ENCODE measurements around the gene CDKL4. TPM values are rescaled to one million over a fixed set of nuclear protein-coding genes. Genes with fewer than 3 reads are reported as not detected.
"Not testable (repeated sequence)": the region's sequence is repeated elsewhere in the genome, so short reads cannot be mapped to it uniquely, and the experiment has no call there.

Gene CDKL4
- under 1 TPM; 0.45 to 0.80 (median 0.73) TPM for polyA plus RNA-seq (ENCODE audit: insufficient read length in 4 of 4)

GRCh38 chr2:39243469-39244123, at the start of gene CDKL4:
CDKL4 (minus strand) TSS chr2:39243970.
- no peak for DNase-seq (ENCODE audit: low read depth in 4 of 4, low spot score in 3 of 4)

DNA sequence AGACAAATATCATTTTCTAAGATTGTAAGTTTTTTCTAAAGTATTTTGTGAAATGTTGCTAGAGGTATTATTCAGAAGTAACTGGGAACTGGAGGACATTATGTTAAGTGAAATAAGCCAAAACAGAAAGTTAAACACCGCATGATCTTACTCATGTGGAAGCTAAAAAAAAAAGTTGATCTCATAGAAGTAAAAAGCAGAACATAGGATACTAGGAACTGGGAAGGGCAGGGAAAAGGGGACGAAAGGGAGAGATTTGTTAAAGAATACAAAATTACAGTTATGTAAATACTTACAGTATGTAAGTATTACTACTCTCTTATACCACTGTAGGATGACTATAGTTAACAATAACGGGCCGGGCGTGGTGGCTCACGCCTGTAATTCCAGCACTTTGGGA, 46.7 kb upstream of the CDKL4 start:
- no peak for DNase-seq (ENCODE audit: low read depth in 4 of 4, low spot score in 3 of 4)

DNA sequence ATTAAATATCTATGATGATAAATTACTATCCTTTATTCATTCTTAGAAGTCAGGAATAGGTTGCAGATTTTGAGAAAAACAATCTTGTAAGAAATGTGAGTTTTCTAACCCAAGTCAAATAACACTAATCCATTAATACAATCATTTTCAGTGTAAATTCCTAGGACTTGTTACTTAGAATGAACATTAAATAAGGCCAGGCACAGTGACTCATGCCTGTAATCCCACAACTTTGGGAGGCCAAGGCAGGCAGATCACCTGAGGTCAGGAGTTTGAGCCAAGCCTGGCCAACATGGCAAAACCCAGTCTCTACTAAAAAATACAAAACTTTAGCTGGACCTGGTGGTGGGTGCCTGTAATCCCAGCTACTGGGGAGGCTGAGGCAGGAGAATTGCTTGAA, 45.8 kb upstream of the CDKL4 start:
- no peak for DNase-seq (ENCODE audit: low read depth in 4 of 4, low spot score in 3 of 4)

DNA sequence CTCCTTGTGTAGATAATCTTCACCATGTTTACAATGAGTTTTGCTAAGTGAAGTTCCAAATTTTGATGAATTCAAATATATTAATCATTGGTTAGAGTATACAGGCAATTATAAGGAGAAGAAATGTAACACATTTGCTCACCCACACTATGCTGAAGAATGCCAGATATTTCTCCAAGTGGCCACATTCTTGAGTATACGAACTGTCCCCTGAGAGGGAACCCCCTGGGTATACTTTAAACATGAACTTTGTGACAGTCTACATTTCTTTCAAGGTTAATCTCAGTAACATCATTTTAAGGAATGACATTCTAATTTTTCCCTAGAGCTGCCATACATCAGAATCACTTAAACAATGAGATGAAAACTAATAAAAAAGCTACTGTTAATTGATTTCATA, 39.8 kb upstream of the CDKL4 start:
- no peak for DNase-seq (ENCODE audit: low read depth in 4 of 4, low spot score in 3 of 4)

- DNase-seq (ENCODE audit: low read depth in 4 of 4, low spot score in 3 of 4), result no peak
Measured at GRCh38 chr2:39281391-39281790, 37.6 kb upstream of the CDKL4 start.

DNA sequence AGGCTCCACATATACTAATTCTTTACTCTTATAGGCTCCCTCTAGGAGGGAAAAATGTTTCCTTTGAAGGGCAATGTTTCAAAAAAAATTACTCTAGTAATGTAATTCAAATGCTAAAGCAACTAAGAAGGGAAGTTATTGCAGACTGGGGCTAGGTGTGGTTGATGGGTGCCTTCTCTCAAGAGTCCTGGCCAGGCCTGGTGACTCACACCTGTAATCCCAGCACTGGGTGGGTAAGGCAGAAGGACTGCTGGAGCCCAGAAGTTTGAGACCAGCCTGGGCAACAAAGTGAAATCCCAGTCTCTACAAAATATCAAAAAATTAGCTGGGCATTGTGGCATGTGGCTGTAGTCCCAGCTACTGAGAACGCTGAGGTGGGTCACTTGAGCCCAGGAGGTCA, 31.2 kb upstream of the CDKL4 start:
- no peak for DNase-seq (ENCODE audit: low read depth in 4 of 4, low spot score in 3 of 4)

GRCh38 chr2:39269941-39270340, 26.2 kb upstream of the CDKL4 start:
- DNase-seq (ENCODE audit: low read depth in 4 of 4, low spot score in 3 of 4), result no peak

GRCh38 chr2:39266916-39267434, 23.2 kb upstream of the CDKL4 start:
- no peak for DNase-seq (ENCODE audit: low read depth in 4 of 4, low spot score in 3 of 4)

DNA sequence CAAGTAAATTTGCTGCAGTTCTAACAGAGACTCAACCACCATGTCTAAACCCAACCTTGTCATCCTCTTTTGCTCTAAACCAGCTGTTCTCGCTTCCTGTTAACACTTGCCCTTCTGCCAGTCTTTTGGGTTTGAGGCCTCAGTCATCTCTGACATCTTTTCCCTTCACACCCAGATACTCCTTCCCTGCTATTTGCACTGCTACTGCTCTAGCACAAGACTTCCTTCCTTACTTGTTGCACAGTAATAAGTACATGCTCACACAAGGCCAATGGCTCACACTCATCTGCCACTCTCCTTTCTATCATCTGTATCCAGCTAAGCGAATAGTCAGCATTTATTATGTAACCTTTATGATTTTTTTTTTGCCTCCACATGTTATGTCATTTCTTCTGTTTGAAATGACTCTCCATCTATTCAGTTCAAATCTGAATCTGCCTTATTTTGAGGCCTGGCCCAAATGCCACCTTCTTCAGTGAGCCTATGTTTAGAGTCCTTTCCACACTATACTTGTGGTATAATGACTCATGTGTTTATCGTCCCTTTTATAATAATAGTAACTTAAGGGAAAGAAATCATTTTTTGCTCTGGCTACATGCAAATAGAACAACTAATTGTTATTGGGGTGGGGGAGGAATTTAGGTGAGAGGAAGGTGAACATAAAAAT, 22.5 kb upstream of the CDKL4 start:
- no peak for DNase-seq (ENCODE audit: low read depth in 4 of 4, low spot score in 3 of 4)

DNA sequence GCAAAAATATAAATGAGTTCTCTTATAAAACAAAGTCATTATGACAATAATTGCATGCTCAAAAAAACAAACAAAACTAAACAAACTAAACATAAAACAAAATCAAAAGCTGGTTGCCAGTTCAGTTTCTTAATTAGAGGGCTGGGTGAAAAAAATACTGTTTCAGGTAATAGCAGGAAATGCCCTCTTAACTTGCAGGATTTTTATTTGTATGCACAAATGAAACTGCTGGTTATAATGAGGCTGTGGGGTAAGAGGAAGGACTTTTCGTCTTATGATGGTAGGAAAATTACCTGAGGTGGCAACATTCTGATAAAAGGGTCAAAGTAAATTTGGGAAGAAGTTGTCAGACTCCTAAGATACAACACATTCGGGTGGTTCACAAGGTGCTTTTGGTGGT, 21.5 kb upstream of the CDKL4 start:
- no peak for DNase-seq (ENCODE audit: low read depth in 4 of 4, low spot score in 3 of 4)

GRCh38 chr2:39264733-39265132, 21.0 kb upstream of the CDKL4 start:
- DNase-seq (ENCODE audit: low read depth in 4 of 4, low spot score in 3 of 4), result no peak

- no peak for DNase-seq (ENCODE audit: low read depth in 4 of 4, low spot score in 3 of 4)
Measured at GRCh38 chr2:39260087-39260486, 16.3 kb upstream of the CDKL4 start.

DNA sequence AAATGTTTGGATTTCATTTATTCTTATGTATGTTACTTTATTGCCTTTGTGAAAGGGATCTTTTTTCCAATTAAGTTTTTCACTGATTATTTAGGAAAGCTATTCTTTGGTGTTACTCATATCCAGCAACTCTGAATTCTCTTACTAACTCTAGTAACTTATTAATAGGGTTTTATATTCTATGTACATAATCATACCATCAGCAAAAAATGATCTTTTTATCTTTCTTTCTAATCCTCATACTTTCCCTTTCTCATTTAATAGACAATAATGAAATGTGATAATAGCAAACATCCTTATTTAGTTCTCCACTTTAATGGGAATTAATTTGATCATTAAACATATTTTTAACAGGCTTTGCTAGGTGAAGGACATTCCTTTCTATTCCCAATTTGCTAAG, 12.3 kb upstream of the CDKL4 start:
- DNase-seq (ENCODE audit: low read depth in 4 of 4, low spot score in 3 of 4), result no peak

DNA sequence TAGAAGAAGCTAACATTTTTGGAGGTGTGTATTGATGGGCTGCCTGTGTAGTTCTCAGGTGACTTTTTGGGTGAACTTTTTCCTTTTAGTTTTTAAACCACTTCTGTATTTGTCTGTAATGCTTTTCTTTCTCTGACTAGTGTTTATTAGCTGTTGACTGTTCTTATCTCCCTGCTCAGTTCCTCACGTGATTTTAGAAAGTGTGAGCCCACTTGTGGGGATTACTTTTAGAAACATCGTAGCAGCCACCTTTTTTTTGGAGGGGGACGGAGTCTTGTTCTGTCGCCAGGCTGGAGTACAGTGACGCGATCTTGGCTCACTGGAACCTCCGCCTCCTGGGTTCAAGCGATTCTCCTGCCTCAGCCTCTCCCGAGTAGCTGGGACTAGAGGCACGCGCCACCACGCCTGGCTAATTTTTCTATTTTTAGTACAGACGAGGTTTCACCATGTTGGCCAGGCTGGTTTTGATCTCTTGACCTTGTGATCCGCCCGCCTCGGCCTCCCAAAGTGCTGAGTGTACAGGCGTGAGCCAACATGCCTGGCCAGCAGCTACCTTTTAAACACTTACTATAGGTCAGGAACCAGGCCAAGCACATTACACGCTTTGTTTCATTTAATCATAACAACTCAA, 9.2 kb upstream of the CDKL4 start:
- DNase-seq (ENCODE audit: low read depth in 4 of 4, low spot score in 3 of 4), result no peak

GRCh38 chr2:39247512-39248043, 3.8 kb upstream of the CDKL4 start:
- no peak for DNase-seq (ENCODE audit: low read depth in 4 of 4, low spot score in 3 of 4)

GRCh38 chr2:39246382-39246980, 2.7 kb upstream of the CDKL4 start:
- DNase-seq (ENCODE audit: low read depth in 4 of 4, low spot score in 3 of 4), result no peak

- not testable (repeated sequence) for DNase-seq (ENCODE audit: low read depth in 4 of 4, low spot score in 3 of 4)
Measured at GRCh38 chr2:39244963-39245625, 1.3 kb upstream of the CDKL4 start.

GRCh38 chr2:39244241-39244862, 582 bp upstream of the CDKL4 start:
- not testable (repeated sequence) for DNase-seq (ENCODE audit: low read depth in 4 of 4, low spot score in 3 of 4)

- no peak for DNase-seq (ENCODE audit: low read depth in 4 of 4, low spot score in 3 of 4)
Measured at GRCh38 chr2:39241588-39241987, 2.2 kb downstream of the CDKL4 start.

DNA sequence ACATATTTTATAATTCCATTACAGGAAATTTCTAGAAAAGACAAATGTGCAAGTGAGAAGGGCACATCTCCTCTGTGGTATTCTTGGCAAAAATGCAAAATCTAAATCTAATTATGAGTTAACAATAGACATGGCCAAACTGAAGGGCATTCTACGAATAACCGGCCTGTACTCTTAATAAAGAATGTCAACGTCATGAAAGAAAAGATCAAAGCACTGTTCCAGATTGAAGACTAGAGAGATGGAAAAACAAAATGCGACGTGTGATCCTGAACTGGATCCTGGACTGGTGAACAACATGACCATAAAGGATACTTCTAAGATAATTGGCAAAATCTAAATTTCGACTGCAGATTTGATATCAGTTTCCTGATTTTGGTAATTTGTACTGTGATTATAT, 3.0 kb downstream of the CDKL4 start:
- DNase-seq (ENCODE audit: low read depth in 4 of 4, low spot score in 3 of 4), result no peak
